ENCODE data around the gene GYPC. TPM values are rescaled to one million over a fixed set of nuclear protein-coding genes. Genes with fewer than 3 reads are reported as not detected.
"Not testable (repeated sequence)": the region's sequence is repeated elsewhere in the genome, so short reads cannot be mapped to it uniquely, and the experiment has no call there.

Gene GYPC
- polyA plus RNA-seq, 2 of the 4 experiments (the other 2 are of a cell fraction) = not detected

GRCh38 chr2:126686841-126687485 lies 31.0 kb downstream of the GYPC start:
- H3K4me2 ChIP-seq = no peak overlapping the region
- DNase-seq (ENCODE audit: low read depth in 1 of 2, low spot score in 1 of 2) = no peak
- TF ChIP-seq MAFK (IDR thresholded peaks at IDR 0.05; ENCODE audit: partially characterized antibody) (peak; percentile 1), HOXB13 (CRISPR knock-in tag; IDR thresholded peaks at IDR 0.05; ENCODE audit: low read depth) (no peak)
- WGBS (ENCODE audit: missing lambda C conversion rate) = 3% methylated on average over 5 of the region's 5 CpGs
- H3K4me1 ChIP-seq = no peaks in the 10 kb centered on the region
- H3K27ac ChIP-seq = no peak overlapping the region
- ChIA-PET POLR2A (no interaction called here), CTCF (no interaction called here)
- ATAC-seq = no peak
- H3K9me3 ChIP-seq = no peaks in the 10 kb centered on the region
- no peak for FAIRE-seq
- no peak overlapping the region for H3K4me3 ChIP-seq

- H3K4me3 ChIP-seq = no peak overlapping the region
- FAIRE-seq = no peak
- H3K27ac ChIP-seq = no peak overlapping the region
- TF ChIP-seq MAFK (IDR thresholded peaks at IDR 0.05; ENCODE audit: partially characterized antibody) = no peak
- TF ChIP-seq ELK1 (IDR thresholded peaks at IDR 0.05; ENCODE audit: low read depth, low read length) = no peak
- no peak for TF ChIP-seq NFE2L2 (conservative IDR thresholded peaks at IDR 0.05; ENCODE audit: low read length)
- no peak for TF ChIP-seq HOXB13 (CRISPR knock-in tag; IDR thresholded peaks at IDR 0.05; ENCODE audit: low read depth)
- TF ChIP-seq USF2 (IDR thresholded peaks at IDR 0.05) = no peak
- no peak for TF ChIP-seq CHD4 (IDR thresholded peaks at IDR 0.05; ENCODE audit: borderline replicate concordance)
- no peak for TF ChIP-seq ATOH8 (CRISPR knock-in tag; IDR thresholded peaks at IDR 0.05; ENCODE audit: low read depth)
- TF ChIP-seq E2F6 (IDR thresholded peaks at IDR 0.05; ENCODE audit: borderline replicate concordance, low read depth) = no peak
- TF ChIP-seq NPAS2 (CRISPR knock-in tag; IDR thresholded peaks at IDR 0.05; ENCODE audit: borderline replicate concordance) = no peak
- no peak for TF ChIP-seq MAZ (IDR thresholded peaks at IDR 0.05; ENCODE audit: borderline replicate concordance, low read depth, low read length)
- no peak for TF ChIP-seq HMGXB4 (CRISPR knock-in tag; IDR thresholded peaks at IDR 0.05; ENCODE audit: borderline replicate concordance)
- no peak for TF ChIP-seq BHLHE40 (IDR thresholded peaks at IDR 0.05; ENCODE audit: low read depth, low read length)
- TF ChIP-seq ZSCAN20 (CRISPR knock-in tag; IDR thresholded peaks at IDR 0.05) = no peak
- no peak for TF ChIP-seq RAD21 (conservative IDR thresholded peaks at IDR 0.05 in 1 of 2, IDR thresholded peaks at IDR 0.05 in 1 of 2)
- no peak for TF ChIP-seq EHF (CRISPR knock-in tag; IDR thresholded peaks at IDR 0.05)
- no peaks in the 10 kb centered on the region for H3K4me1 ChIP-seq
- CTCF ChIA-PET = no interaction called here
- 0% methylated on average over 2 of the region's 2 CpGs for WGBS (ENCODE audit: missing lambda C conversion rate)
- no peak for ATAC-seq
- H3K4me2 ChIP-seq = no peak overlapping the region
- no peak for DNase-seq (ENCODE audit: low read depth in 1 of 2, low spot score in 1 of 2)
- POLR2A ChIA-PET = no interaction called here
- H3K9me3 ChIP-seq = no peaks in the 10 kb centered on the region
Observed at GRCh38 chr2:126687503-126687902, 31.5 kb downstream of the GYPC start.

GRCh38 chr2:126688594-126688993 lies 32.6 kb downstream of the GYPC start:
- 0% methylated on average over 2 of the region's 2 CpGs for WGBS (ENCODE audit: missing lambda C conversion rate)
- H3K27ac ChIP-seq; CTCF ChIA-PET; DNase-seq (ENCODE audit: low read depth in 1 of 2, low spot score in 1 of 2); H3K4me1 ChIP-seq; ATAC-seq; POLR2A ChIA-PET; H3K9me3 ChIP-seq; H3K4me2 ChIP-seq; FAIRE-seq; H3K4me3 ChIP-seq: not testable (repeated sequence)

- FAIRE-seq; ATAC-seq; H3K4me3 ChIP-seq; POLR2A ChIA-PET; H3K9me3 ChIP-seq; H3K27ac ChIP-seq; H3K4me2 ChIP-seq; CTCF ChIA-PET; H3K4me1 ChIP-seq; DNase-seq (ENCODE audit: low read depth in 1 of 2, low spot score in 1 of 2): not testable (repeated sequence)
- WGBS (ENCODE audit: missing lambda C conversion rate) = 0% methylated on average over 1 of the region's 1 CpG
Observed at GRCh38 chr2:126692241-126692640, 36.3 kb downstream of the GYPC start.

- H3K9me3 ChIP-seq; H3K4me2 ChIP-seq; H3K27ac ChIP-seq; ATAC-seq; CTCF ChIA-PET; DNase-seq (ENCODE audit: low read depth in 1 of 2, low spot score in 1 of 2); FAIRE-seq; H3K4me1 ChIP-seq; POLR2A ChIA-PET; H3K4me3 ChIP-seq: not testable (repeated sequence)
- 0% methylated on average over 3 of the region's 3 CpGs for WGBS (ENCODE audit: missing lambda C conversion rate)
Observed at GRCh38 chr2:126692934-126693592, 37.1 kb downstream of the GYPC start.

Measured in A549 (cell line).